ENCODE results near the gene STK39. TPM values are rescaled to one million over a fixed set of nuclear protein-coding genes. Genes with fewer than 3 reads are reported as not detected.

STK39 gene
- total RNA-seq, 4 donors from 2014 or later: 6.4 to 9.0 (median 6.7) TPM

DNA sequence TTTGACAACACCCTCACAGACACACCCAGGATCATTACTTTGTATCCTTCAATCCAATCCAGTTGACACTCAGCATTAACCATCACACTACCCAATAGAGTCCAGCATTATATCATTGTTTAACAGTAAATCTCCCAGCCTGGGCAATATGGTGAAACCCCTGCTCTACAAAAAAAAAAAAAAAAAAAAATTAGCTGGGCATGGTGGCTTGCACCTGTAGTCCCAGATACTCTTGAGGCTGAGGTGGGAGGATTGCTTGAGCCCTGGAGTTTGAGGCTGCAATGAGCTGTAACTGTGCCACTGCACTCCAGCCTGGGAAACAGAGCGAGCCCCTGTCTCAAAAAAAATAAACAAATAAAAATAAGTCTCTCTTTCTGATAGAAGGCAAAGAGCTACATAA, 304.0 kb downstream of the STK39 start:
- TF ChIP-seq POLR2A (IDR thresholded peaks at IDR 0.05): no peak
- TF ChIP-seq, protein P1, sequence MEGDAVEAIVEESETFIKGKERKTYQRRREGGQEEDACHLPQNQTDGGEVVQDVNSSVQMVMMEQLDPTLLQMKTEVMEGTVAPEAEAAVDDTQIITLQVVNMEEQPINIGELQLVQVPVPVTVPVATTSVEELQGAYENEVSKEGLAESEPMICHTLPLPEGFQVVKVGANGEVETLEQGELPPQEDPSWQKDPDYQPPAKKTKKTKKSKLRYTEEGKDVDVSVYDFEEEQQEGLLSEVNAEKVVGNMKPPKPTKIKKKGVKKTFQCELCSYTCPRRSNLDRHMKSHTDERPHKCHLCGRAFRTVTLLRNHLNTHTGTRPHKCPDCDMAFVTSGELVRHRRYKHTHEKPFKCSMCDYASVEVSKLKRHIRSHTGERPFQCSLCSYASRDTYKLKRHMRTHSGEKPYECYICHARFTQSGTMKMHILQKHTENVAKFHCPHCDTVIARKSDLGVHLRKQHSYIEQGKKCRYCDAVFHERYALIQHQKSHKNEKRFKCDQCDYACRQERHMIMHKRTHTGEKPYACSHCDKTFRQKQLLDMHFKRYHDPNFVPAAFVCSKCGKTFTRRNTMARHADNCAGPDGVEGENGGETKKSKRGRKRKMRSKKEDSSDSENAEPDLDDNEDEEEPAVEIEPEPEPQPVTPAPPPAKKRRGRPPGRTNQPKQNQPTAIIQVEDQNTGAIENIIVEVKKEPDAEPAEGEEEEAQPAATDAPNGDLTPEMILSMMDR (IDR thresholded peaks at IDR 0.05): no peak
- Histone ChIP-seq H3K36me3 (no peaks in the 10 kb centered on the region), H3K27ac (no peak overlapping the region), H3K27me3 (no peaks in the 10 kb centered on the region), H3K4me3 (replicated peaks in 1 of 3) (no peak overlapping the region), H3K4me1 (no peaks in the 10 kb centered on the region), H3K9me3 (no peaks in the 10 kb centered on the region)
- intact Hi-C loops (cut with DNase I): no loop called here
- DNase-seq: no peak
- WGBS, 2 donors: 94 to 98% methylated on average over 1 of the region's 1 CpG

DNA sequence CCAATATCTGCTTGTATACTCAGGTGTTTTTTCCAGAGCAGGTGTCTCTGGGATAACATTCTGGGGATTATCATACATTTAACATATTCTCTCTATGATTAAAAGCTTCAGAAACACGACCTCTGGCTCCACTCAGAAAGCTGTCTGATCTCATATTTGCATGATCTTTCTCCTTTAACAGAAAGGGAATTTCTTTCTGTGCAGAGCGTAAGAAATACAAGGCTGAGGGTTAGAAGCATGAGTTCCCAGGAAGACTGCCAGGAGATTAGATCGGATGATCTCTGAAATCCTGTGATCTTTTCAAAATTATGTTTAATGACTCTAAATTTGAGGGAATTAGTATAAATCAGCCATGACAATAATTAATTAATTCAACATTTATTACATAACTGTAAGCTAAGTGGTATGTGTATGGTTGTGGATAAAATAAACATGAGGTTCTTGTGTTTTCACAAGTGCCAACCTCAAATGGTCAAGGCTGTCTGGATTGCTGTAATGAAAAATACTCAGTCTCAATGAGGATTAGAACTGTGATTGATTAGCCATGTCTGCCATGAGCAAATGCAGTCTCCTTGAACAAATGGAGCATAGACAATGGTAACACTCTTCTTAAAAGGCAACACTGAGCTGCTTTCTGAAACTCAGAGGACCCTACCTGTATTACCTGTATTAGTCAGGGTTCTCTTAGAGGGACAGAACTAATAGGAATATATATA, 304.9 kb downstream of the STK39 start:
- 38 to 40% methylated on average over 3 of the region's 3 CpGs for WGBS, 2 donors
- Histone ChIP-seq H3K4me1 (no peaks in the 10 kb centered on the region), H3K27me3 (no peaks in the 10 kb centered on the region), H3K27ac (no peak overlapping the region), H3K36me3 (no peaks in the 10 kb centered on the region), H3K9me3 (no peaks in the 10 kb centered on the region), H3K4me3 (replicated peaks in 1 of 3) (no peak overlapping the region)
- intact Hi-C loops (cut with DNase I): no loop called here
- no peak for DNase-seq
- TF ChIP-seq POLR2A (IDR thresholded peaks at IDR 0.05): no peak
- TF ChIP-seq, protein P1 (IDR thresholded peaks at IDR 0.05): no peak

DNA sequence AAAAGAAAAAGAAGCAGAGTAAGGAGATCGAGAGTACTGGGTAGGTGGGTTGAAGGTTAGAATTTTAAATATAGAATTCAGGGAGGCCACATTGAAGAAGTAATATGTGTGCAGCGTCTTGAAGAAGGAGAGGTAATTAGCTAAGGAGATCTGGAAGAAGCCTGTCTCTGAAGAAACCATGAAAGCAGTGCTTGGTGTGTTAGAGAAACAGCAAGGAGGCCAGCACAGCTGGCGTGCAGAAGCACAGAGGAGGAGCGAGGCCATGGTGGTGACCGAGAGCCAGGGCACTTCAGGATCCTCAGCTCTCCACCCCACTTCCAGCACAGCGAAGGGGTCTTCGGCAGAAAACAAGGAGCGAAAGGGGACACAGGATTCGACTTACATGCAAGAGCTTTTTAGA, 305.8 kb downstream of the STK39 start:
- intact Hi-C loops (cut with DNase I): no loop called here
- DNase-seq: no peak
- Histone ChIP-seq H3K9me3 (no peaks in the 10 kb centered on the region), H3K4me1 (no peaks in the 10 kb centered on the region), H3K27me3 (no peaks in the 10 kb centered on the region), H3K36me3 (no peaks in the 10 kb centered on the region), H3K4me3 (replicated peaks in 1 of 3) (no peak overlapping the region), H3K27ac (no peak overlapping the region)
- TF ChIP-seq POLR2A (IDR thresholded peaks at IDR 0.05): no peak
- TF ChIP-seq, protein P1 (IDR thresholded peaks at IDR 0.05): no peak
- 93 to 94% methylated on average over 9 of the region's 9 CpGs for WGBS, 2 donors

DNA sequence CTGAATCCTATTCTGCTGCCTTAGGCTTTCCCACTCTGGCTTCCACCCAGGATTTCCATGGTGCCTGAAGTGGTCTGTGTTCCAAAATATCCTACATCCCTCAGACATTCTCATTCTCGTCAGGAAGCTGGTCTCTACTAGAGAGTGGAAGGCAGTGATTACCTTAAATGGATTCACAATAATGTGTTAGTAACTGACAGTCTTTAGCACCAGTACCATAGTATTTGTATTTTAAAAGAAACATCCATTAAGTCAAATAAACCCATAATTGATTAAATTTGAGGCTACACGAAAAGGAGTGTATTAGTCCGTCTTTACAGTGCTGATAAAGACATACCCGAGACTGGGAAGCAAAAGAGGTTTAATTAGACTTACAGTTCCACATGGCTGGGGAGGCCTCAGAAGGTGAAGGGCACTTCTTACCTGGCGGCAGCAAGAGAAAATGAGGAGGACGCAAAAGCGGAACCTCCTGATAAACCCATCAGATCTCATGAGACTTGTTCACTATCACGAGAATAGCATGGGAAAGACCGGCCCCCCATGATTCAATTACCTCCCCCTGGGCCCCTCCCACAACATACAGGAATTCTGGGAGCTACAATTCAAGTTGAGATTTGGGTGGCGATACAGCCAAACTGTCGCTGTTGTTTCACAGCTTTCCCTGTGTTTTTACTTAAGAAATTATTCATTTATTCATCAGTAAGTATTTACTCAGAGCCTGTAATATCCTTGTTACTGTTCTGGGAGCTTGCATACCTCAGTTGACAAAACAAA, 306.5 kb downstream of the STK39 start:
- Histone ChIP-seq H3K36me3 (no peaks in the 10 kb centered on the region), H3K9me3 (no peaks in the 10 kb centered on the region), H3K4me3 (replicated peaks in 1 of 3) (no peak overlapping the region), H3K27me3 (no peaks in the 10 kb centered on the region), H3K4me1 (no peaks in the 10 kb centered on the region), H3K27ac (no peak overlapping the region)
- WGBS, 2 donors: 91 to 92% methylated on average over 11 of the region's 11 CpGs
- intact Hi-C loops (cut with DNase I): no loop called here
- DNase-seq: no peak
- TF ChIP-seq, protein P1 (IDR thresholded peaks at IDR 0.05): no peak
- no peak for TF ChIP-seq POLR2A (IDR thresholded peaks at IDR 0.05)

DNA sequence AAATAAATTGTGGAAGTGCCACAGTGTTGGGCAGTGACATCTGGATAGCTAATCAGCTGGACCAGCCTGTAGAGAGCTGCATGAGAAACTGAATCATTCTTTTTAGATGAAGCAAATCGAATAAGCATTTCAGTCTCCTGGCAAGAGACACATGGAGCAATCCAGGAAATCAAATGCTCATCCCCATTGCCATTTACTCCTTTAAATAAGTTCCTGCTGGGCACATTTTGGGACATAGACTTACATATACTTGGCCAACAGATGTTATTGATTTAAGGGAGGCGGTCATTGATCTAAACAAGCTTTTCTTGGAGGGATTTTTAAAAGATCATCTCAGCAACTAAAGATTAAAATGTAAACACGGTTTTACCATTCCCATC, 307.1 kb downstream of the STK39 start:
- 85 to 98% methylated on average over 3 of the region's 3 CpGs for WGBS, 2 donors
- H3K27ac ChIP-seq: no peak overlapping the region
- H3K27me3 ChIP-seq: no peaks in the 10 kb centered on the region
- H3K4me1 ChIP-seq: no peaks in the 10 kb centered on the region
- no peaks in the 10 kb centered on the region for H3K9me3 ChIP-seq
- intact Hi-C loops (cut with DNase I): no loop called here
- DNase-seq: no peak
- H3K36me3 ChIP-seq: no peaks in the 10 kb centered on the region
- no peak overlapping the region for H3K4me3 ChIP-seq (replicated peaks in 1 of 3)
- TF ChIP-seq, protein P1 (IDR thresholded peaks at IDR 0.05): no peak
- TF ChIP-seq POLR2A (IDR thresholded peaks at IDR 0.05): no peak
